Trophoblast cell (in vitro differentiated cells and primary cell): ENCODE results near the gene MYEOV.

Source experiments
- DNase-seq, 2 donors: peaks; one replicate each; pipeline ENCODE4 v3.0.0-alpha.2; 2016
- H2AFZ ChIP-seq: 2 replicates; pipeline ENCODE4 v1.6.1; 2013; ENCODE audit warnings: low read length, moderate library complexity, mild to moderate bottlenecking; ENCODE audit not compliant: insufficient read depth, poor library complexity
- H2AK5ac ChIP-seq: 2 replicates; pipeline ENCODE4 v1.6.1; 2013; ENCODE audit warnings: mild to moderate bottlenecking, low read length
- H2BK120ac ChIP-seq: 2 replicates; pipeline ENCODE4 v1.6.1; 2013; ENCODE audit warnings: low read length, mild to moderate bottlenecking, moderate library complexity; ENCODE audit not compliant: insufficient read depth, poor library complexity
- H2BK12ac ChIP-seq: 2 replicates; pipeline ENCODE4 v1.6.1; 2013; ENCODE audit warnings: mild to moderate bottlenecking, low read length, moderate library complexity
- H2BK5ac ChIP-seq: 2 replicates; pipeline ENCODE4 v1.6.1; 2013; ENCODE audit warnings: low read length, low read depth, moderate library complexity, mild to moderate bottlenecking; ENCODE audit not compliant: poor library complexity
- H3K14ac ChIP-seq: 2 replicates; pipeline ENCODE4 v1.6.1; 2013; ENCODE audit warnings: mild to moderate bottlenecking, low read length
- H3K18ac ChIP-seq: 2 replicates; pipeline ENCODE4 v1.6.1; 2013; ENCODE audit warnings: mild to moderate bottlenecking, low read length
- H3K23ac ChIP-seq: 2 replicates; pipeline ENCODE4 v1.6.1; 2013; ENCODE audit warnings: low read length
- H3K27ac ChIP-seq: 2 replicates; pipeline ENCODE4 v1.5.1; 2013; ENCODE audit warnings: low read depth, mild to moderate bottlenecking, inconsistent platforms, low read length, moderate library complexity
- H3K27me3 ChIP-seq: 2 replicates; pipeline ENCODE4 v1.6.1; 2013; ENCODE audit warnings: inconsistent platforms, mild to moderate bottlenecking, low read length, moderate library complexity; ENCODE audit not compliant: insufficient read depth
- H3K36me3 ChIP-seq, 2 experiments: 1 replicate in 1 of 2; 2 replicates in 1 of 2; pipeline ENCODE4 v1.6.1; 2013; ENCODE audit warnings: low read length in 2 of 2, mild to moderate bottlenecking in 2 of 2, moderate library complexity in 1 of 2; ENCODE audit not compliant: insufficient read depth in 2 of 2, control insufficient read depth in 1 of 2
- H3K4ac ChIP-seq: 2 replicates; pipeline ENCODE4 v1.6.1; 2013; ENCODE audit warnings: low read depth, mild to moderate bottlenecking, low read length, moderate library complexity
- H3K4me1 ChIP-seq, 2 experiments: 1 replicate in 1 of 2; 2 replicates in 1 of 2; pipeline ENCODE4 v1.6.1; 2013; ENCODE audit warnings: low read length in 2 of 2, mild to moderate bottlenecking in 2 of 2, moderate library complexity in 1 of 2; ENCODE audit not compliant: insufficient read depth in 2 of 2, control insufficient read depth in 1 of 2
- H3K4me2 ChIP-seq: 2 replicates; pipeline ENCODE4 v1.6.1; 2013; ENCODE audit warnings: inconsistent platforms, mild to moderate bottlenecking, low read length, moderate library complexity
- H3K4me3 ChIP-seq: 2 replicates; pipeline ENCODE4 v1.5.1; 2013; ENCODE audit warnings: mild to moderate bottlenecking, low read depth, low read length, inconsistent platforms
- H3K79me1 ChIP-seq: one replicate; pipeline ENCODE4 v1.6.1; 2013; ENCODE audit warnings: low read length
- H3K79me2 ChIP-seq: 2 replicates; pipeline ENCODE4 v1.6.1; 2013; ENCODE audit warnings: low read length, mild to moderate bottlenecking; ENCODE audit not compliant: control insufficient read depth, insufficient read depth, poor library complexity
- H3K9ac ChIP-seq: 2 replicates; pipeline ENCODE4 v1.6.1; 2013; ENCODE audit warnings: mild to moderate bottlenecking, low read length
- H3K9me3 ChIP-seq: 2 replicates; pipeline ENCODE4 v1.6.1; 2013; ENCODE audit warnings: low read depth, mild to moderate bottlenecking, control low read depth, inconsistent platforms, low read length; ENCODE audit not compliant: insufficient read depth
- H4K12ac ChIP-seq: 2 replicates; pipeline ENCODE4 v1.6.1; 2013; ENCODE audit warnings: low read depth, mild to moderate bottlenecking, low read length, moderate library complexity
- H4K8ac ChIP-seq: 2 replicates; pipeline ENCODE4 v1.6.1; 2013; ENCODE audit warnings: low read depth, mild to moderate bottlenecking, low read length, moderate library complexity
- H4K91ac ChIP-seq: one replicate; pipeline ENCODE4 v1.6.1; 2013; ENCODE audit warnings: low read depth, mild to moderate bottlenecking, low read length, moderate library complexity
- WGBS: extraction: QIAGEN DNeasy Blood & Tissue Kit; methylation state at CpG from one replicate; pipeline ENCODE4 v1.1.7; 2013; ENCODE audit warnings: missing lambda C conversion rate; ENCODE audit not compliant: insufficient read length, insufficient coverage; ENCODE audit errors: extremely low coverage; 5-methylcytosine and 5-hydroxymethylcytosine counted together

Gene MYEOV

DNA sequence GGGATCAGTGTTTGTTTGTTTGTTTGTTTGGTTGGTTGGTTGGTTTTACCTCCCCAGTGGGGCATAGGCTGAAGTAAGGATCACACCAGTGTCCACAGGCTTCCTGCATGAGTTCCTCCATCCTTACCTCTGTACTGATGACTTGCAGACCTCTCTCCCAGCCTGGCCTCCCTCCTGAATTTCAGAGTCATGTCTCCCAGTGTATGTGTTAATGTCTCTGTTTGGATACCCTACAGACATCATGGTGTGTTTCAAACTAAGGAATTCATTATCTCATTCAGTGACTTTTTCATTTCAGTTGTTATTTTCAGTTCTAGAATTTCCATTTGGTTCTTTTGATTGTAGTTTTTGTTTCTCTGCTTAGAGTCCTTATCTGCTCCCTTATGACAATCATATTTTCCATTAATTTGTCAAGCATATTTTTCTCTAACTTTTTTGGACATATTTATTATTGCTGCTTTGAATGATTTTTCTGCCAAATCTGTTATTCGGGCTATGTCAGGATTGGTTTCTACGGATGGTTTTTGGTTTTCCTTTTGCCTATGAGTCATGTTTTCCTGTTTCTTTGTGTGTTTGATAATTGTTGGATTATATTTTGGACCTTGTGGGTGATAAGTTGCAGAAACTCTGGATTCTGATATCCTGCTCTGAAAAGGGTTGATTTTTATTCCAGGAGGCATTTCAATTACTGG lies 23.6 kb downstream of the MYEOV start:
- DNase-seq: no peak
- Histone ChIP-seq H3K27me3 (no peaks in the 10 kb centered on the region), H3K14ac (no peak overlapping the region), H3K4me3 (no peak overlapping the region), H3K79me1 (no peaks in the 10 kb centered on the region), H3K9me3 (peaks cover 9% of the 10 kb centered on the region), H3K18ac (no peak overlapping the region), H3K4me2 (no peak overlapping the region), H3K4ac (no peak overlapping the region), H4K91ac (no peak overlapping the region), H3K9ac (no peak overlapping the region), H3K36me3 (no peaks in the 10 kb centered on the region), H3K79me2 (no peaks in the 10 kb centered on the region), H3K23ac (no peak overlapping the region), H2BK120ac (no peak overlapping the region), H3K27ac (no peak overlapping the region), H2BK5ac (no peak overlapping the region), H3K4me1 (no peaks in the 10 kb centered on the region), H2BK12ac (no peak overlapping the region), H2AK5ac (no peak overlapping the region), H2AFZ (no peak overlapping the region), H4K8ac (no peak overlapping the region), H4K12ac (no peak overlapping the region)
- no CpG with 5 or more reads among the region's 2 CpGs for WGBS

DNA sequence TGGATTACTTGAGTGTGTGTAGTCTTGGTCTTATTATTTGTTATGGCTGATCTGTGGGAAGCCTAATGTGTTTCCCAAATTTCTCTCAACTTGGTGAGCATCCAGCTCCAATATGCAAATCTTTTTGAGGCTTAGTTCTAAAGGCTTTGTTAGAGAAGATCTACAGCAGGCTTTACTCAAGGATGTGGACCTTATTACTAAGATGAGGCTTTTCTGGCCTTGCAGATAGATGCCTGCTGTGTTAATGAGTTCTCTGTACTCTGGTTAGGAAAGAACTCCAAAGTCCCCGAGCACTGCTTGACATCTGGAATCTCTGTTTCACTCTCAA lies 24.1 kb downstream of the MYEOV start:
- Histone ChIP-seq H4K91ac (no peak overlapping the region), H2AK5ac (no peak overlapping the region), H2BK120ac (no peak overlapping the region), H3K4me2 (no peak overlapping the region), H3K79me1 (no peaks in the 10 kb centered on the region), H4K8ac (no peak overlapping the region), H3K4ac (no peak overlapping the region), H3K9me3 (peaks cover 12% of the 10 kb centered on the region), H3K27ac (no peak overlapping the region), H3K4me1 (no peaks in the 10 kb centered on the region), H3K36me3 (no peaks in the 10 kb centered on the region), H3K79me2 (no peaks in the 10 kb centered on the region), H3K9ac (no peak overlapping the region), H3K23ac (no peak overlapping the region), H3K14ac (no peak overlapping the region), H4K12ac (no peak overlapping the region), H2BK12ac (no peak overlapping the region), H2BK5ac (no peak overlapping the region), H3K27me3 (no peaks in the 10 kb centered on the region), H2AFZ (no peak overlapping the region), H3K4me3 (no peak overlapping the region), H3K18ac (no peak overlapping the region)
- no peak for DNase-seq
- WGBS: no CpG with 5 or more reads among the region's 1 CpG

GRCh38 chr11:69319255-69320106 lies 25.5 kb downstream of the MYEOV start:
- no peak overlapping the region for H2AFZ ChIP-seq

DNA sequence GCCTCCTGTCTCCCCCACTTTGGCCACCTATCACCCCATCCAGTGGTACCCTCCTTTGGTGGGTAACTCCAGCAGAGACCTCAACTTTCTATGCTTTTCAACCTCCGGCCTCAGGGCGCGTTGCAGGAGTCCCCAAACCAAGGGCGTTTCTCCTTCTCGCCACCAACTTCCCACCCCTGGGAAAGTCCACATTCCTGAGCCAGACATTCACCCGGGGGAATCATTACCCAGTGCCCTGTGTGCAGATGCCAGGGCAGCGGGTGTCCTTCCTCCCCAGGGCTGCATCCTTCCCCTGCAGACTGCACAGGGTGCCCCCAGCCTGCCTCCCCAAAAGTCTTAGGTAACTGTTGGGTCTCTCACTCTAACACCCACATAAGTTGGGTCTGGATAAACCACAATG lies 26.4 kb downstream of the MYEOV start:
- H3K27ac ChIP-seq: no peak overlapping the region
- H4K8ac ChIP-seq: no peak overlapping the region
- H3K79me1 ChIP-seq: no peaks in the 10 kb centered on the region
- H3K23ac ChIP-seq: no peak overlapping the region
- H3K27me3 ChIP-seq: no peaks in the 10 kb centered on the region
- no peaks in the 10 kb centered on the region for H3K4me1 ChIP-seq
- H3K18ac ChIP-seq: no peak overlapping the region
- peaks cover 20% of the 10 kb centered on the region for H3K9me3 ChIP-seq
- no peak overlapping the region for H3K4ac ChIP-seq
- H2BK120ac ChIP-seq: no peak overlapping the region
- no peak overlapping the region for H4K12ac ChIP-seq
- no peak overlapping the region for H2AK5ac ChIP-seq
- DNase-seq: no peak
- no peak overlapping the region for H4K91ac ChIP-seq
- no peak overlapping the region for H2AFZ ChIP-seq
- H2BK12ac ChIP-seq: no peak overlapping the region
- no peaks in the 10 kb centered on the region for H3K36me3 ChIP-seq
- H2BK5ac ChIP-seq: no peak overlapping the region
- H3K14ac ChIP-seq: no peak overlapping the region
- H3K4me3 ChIP-seq: no peak overlapping the region
- H3K79me2 ChIP-seq: no peaks in the 10 kb centered on the region
- H3K9ac ChIP-seq: no peak overlapping the region
- H3K4me2 ChIP-seq: no peak overlapping the region
- no CpG with 5 or more reads among the region's 7 CpGs for WGBS

More at GRCh38 chr11:69319255-69320106, 25.5 kb downstream of the MYEOV start:
- Histone ChIP-seq H3K79me2 (no peaks in the 10 kb centered on the region), H3K4me2 (no peak overlapping the region), H4K8ac (no peak overlapping the region), H3K18ac (no peak overlapping the region), H2BK12ac (no peak overlapping the region), H3K9me3 (peaks cover 16% of the 10 kb centered on the region), H3K4me1 (no peaks in the 10 kb centered on the region), H3K27me3 (no peaks in the 10 kb centered on the region), H3K36me3 (no peaks in the 10 kb centered on the region), H4K12ac (no peak overlapping the region), H3K14ac (no peak overlapping the region), H4K91ac (no peak overlapping the region), H2BK5ac (no peak overlapping the region), H3K23ac (no peak overlapping the region), H3K4ac (no peak overlapping the region), H2BK120ac (no peak overlapping the region), H2AK5ac (no peak overlapping the region), H3K27ac (no peak overlapping the region), H3K4me3 (no peak overlapping the region), H3K9ac (no peak overlapping the region), H3K79me1 (no peaks in the 10 kb centered on the region)
- no peak for DNase-seq
- WGBS: 100% methylated on average over 1 of the region's 13 CpGs
